Measurements from ENCODE around the gene LRRC18.

LRRC18 gene

DNA sequence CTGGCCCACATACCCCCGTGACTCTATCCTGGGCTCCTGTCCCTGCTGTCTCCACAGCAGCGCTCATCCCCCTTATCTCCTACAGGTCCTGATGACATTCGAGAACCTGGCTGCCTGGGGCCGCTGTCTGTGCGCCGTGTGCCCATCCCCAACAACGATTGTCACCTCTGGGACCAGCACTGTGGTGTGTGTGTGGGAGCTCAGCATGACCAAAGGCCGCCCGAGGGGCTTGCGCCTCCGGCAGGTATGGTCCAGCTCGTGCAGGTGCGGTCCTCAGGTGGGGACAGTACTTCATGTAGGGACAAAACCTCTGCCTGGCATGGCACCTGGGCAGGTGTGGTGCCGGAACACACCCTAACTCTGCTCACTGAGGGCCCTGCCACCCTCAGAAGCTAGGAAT is 30.4 kb upstream of the LRRC18 start:
- WGBS (ENCODE audit: insufficient coverage, insufficient read length) = no CpG with 5 or more reads among the region's 14 CpGs
- no peak overlapping the region for H3K4me3 ChIP-seq (ENCODE audit: low read length)
- no peaks in the 10 kb centered on the region for H3K9me3 ChIP-seq (ENCODE audit: control insufficient read depth, insufficient read depth, low read length)
- H3K4me1 ChIP-seq (ENCODE audit: control insufficient read depth, insufficient read depth, low read length) = no peaks in the 10 kb centered on the region
- H3K36me3 ChIP-seq (ENCODE audit: control insufficient read depth, insufficient read depth, low read length) = no peaks in the 10 kb centered on the region
- DNase-seq (ENCODE audit: low read depth, low spot score) = no peak
- no peak overlapping the region for H3K27ac ChIP-seq (ENCODE audit: low read length)
- H3K27me3 ChIP-seq (ENCODE audit: control insufficient read depth, insufficient read depth, low read length) = no peaks in the 10 kb centered on the region

DNA sequence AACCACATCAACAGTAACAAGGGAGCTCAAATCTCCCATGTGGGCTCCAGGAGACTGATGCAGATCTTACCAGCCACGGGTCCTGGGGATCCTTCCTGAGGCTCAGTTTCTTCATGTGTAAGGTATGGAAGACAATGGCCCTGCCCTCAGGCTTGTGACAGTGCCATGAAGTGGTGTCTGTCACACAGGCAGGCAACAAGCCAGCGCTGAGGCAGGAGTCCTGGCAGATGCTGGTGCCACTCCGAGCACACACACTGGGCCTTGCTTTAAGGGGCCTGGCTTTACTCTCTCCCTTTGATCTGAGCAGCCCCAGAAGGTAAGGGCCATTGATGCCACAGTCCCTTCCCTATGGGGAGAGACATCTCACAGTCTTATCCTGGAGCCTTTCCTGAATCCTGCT is 28.4 kb upstream of the LRRC18 start:
- Histone ChIP-seq H3K4me3 (ENCODE audit: low read length) (no peak overlapping the region), H3K27me3 (ENCODE audit: control insufficient read depth, insufficient read depth, low read length) (no peaks in the 10 kb centered on the region), H3K4me1 (ENCODE audit: control insufficient read depth, insufficient read depth, low read length) (no peaks in the 10 kb centered on the region), H3K36me3 (ENCODE audit: control insufficient read depth, insufficient read depth, low read length) (no peaks in the 10 kb centered on the region), H3K27ac (ENCODE audit: low read length) (no peak overlapping the region), H3K9me3 (ENCODE audit: control insufficient read depth, insufficient read depth, low read length) (no peaks in the 10 kb centered on the region)
- WGBS (ENCODE audit: insufficient coverage, insufficient read length) = no CpG with 5 or more reads among the region's 3 CpGs
- DNase-seq (ENCODE audit: low read depth, low spot score) = no peak

DNA sequence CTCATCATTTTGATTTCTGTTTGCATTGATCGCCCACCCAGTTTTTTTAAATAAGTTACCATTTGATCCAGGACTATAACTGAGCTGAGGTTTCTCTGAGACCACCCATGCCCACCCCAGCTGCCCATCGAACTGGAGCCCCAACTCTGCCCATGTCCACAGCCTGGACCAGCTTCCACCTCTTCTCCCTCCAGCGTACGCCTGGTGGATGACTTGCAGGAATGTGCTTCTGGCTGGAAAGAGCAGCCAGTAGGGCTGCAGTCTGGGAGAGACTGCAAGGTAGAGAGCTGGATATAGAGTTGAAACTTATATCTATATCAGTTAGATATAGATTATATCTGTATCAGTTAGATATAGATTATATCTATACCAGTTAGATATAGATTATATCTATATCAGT is 25.8 kb upstream of the LRRC18 start:
- Histone ChIP-seq H3K4me1 (ENCODE audit: control insufficient read depth, insufficient read depth, low read length) (no peaks in the 10 kb centered on the region), H3K4me3 (ENCODE audit: low read length) (no peak overlapping the region), H3K27ac (ENCODE audit: low read length) (no peak overlapping the region), H3K27me3 (ENCODE audit: control insufficient read depth, insufficient read depth, low read length) (no peaks in the 10 kb centered on the region), H3K36me3 (ENCODE audit: control insufficient read depth, insufficient read depth, low read length) (no peaks in the 10 kb centered on the region), H3K9me3 (ENCODE audit: control insufficient read depth, insufficient read depth, low read length) (no peaks in the 10 kb centered on the region)
- WGBS (ENCODE audit: insufficient coverage, insufficient read length) = no CpG with 5 or more reads among the region's 4 CpGs
- DNase-seq (ENCODE audit: low read depth, low spot score) = no peak

DNA sequence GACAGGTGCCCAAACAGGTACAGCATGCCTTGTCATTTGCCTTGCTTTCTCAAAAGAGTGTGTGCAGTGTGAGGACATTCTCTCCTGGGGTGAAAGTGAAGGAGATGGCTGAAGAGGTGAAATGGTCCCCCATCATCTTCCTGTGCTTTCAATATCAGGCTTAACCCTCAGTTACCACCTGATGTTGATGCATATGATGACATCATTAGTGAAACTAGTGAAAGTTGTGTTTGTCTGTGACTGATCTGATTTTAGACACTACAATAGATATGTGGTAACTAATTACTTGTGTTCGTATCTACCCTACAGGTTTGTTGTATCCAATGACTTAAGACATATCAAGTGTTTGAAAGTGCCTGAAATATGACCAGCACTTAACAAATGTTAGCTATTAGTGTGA is 24.4 kb upstream of the LRRC18 start:
- WGBS (ENCODE audit: insufficient coverage, insufficient read length) = no CpG with 5 or more reads among the region's 1 CpG
- Histone ChIP-seq H3K36me3 (ENCODE audit: control insufficient read depth, insufficient read depth, low read length) (no peaks in the 10 kb centered on the region), H3K4me1 (ENCODE audit: control insufficient read depth, insufficient read depth, low read length) (no peaks in the 10 kb centered on the region), H3K27me3 (ENCODE audit: control insufficient read depth, insufficient read depth, low read length) (no peaks in the 10 kb centered on the region), H3K27ac (ENCODE audit: low read length) (no peak overlapping the region), H3K4me3 (ENCODE audit: low read length) (no peak overlapping the region), H3K9me3 (ENCODE audit: control insufficient read depth, insufficient read depth, low read length) (no peaks in the 10 kb centered on the region)
- DNase-seq (ENCODE audit: low read depth, low spot score) = no peak

DNA sequence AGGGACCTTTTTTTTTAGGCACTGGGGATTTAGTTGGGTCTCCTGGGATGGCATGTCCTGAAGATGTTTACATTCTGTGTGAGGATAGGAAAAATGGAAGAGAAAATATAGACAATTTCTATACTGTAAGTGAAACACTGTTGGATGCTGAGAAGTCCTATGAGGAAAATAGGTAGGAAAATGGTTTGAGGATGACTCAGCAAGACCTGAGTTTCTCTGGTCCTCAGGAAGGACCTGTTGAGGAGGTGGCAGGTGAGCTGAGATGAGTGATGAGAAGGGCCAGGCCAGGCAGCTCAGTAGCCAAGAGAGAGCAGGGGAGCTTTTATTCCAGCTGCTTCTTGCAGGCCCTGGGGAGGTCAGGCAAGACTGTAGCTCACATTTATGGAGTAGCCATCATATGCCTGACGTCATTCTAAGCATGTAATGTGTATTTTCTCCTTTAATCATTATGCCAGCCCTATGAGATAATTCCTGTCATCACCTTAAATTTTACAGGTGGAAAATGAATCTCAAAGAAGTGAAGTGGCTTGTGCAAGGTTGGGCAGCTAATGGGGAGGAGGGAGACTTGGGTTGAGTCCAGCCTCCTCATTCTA is 19.1 kb upstream of the LRRC18 start:
- Histone ChIP-seq H3K27ac (ENCODE audit: low read length) (no peak overlapping the region), H3K36me3 (ENCODE audit: control insufficient read depth, insufficient read depth, low read length) (no peaks in the 10 kb centered on the region), H3K4me3 (ENCODE audit: low read length) (no peak overlapping the region), H3K4me1 (ENCODE audit: control insufficient read depth, insufficient read depth, low read length) (no peaks in the 10 kb centered on the region), H3K9me3 (ENCODE audit: control insufficient read depth, insufficient read depth, low read length) (no peaks in the 10 kb centered on the region), H3K27me3 (ENCODE audit: control insufficient read depth, insufficient read depth, low read length) (no peaks in the 10 kb centered on the region)
- no CpG with 5 or more reads among the region's 1 CpG for whole genome bisulfite sequencing (ENCODE audit: insufficient coverage, insufficient read length)
- DNase-seq (ENCODE audit: low read depth, low spot score) = no peak

DNA sequence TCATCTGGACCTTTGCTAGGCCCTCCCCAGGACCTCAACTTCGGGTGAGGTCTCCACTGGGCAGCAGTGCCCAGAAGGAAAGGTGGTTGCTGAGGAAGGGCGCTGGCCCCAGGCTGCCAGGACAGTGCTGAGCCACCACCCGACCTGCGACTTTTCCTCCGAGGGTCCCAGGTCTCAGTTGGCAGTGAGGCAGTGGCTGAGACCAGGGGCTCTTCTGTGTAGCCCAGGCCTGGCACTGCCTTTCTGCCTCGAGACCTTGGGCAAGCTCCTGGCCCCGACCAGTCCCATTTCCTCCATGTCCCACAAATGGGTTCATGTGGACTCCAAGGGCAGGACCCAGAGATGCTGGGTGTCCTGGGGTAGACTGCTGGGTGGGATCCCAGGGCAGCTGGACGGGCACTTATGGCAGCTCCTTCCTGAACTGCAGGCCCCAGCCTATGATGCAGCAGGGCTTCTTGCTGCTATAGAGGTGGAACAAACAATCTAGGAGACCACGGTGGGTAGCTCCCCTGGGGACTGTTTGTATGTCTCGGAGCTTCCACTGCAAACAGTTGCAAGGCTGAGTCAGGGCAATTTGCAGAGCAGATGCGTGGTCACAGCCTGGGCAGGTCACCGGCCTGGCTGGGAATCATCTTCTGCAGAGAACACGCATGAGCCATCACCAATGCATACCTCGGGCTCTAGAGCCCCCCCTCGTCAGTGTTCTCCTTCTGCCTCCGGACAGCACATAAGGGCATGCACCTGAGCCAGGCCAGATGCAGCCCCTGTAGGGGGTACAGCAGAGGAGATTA is 17.9 kb upstream of the LRRC18 start:
- Histone ChIP-seq H3K27ac (ENCODE audit: low read length) (no peak overlapping the region), H3K36me3 (ENCODE audit: control insufficient read depth, insufficient read depth, low read length) (no peaks in the 10 kb centered on the region), H3K9me3 (ENCODE audit: control insufficient read depth, insufficient read depth, low read length) (no peaks in the 10 kb centered on the region), H3K27me3 (ENCODE audit: control insufficient read depth, insufficient read depth, low read length) (no peaks in the 10 kb centered on the region), H3K4me3 (ENCODE audit: low read length) (no peak overlapping the region), H3K4me1 (ENCODE audit: control insufficient read depth, insufficient read depth, low read length) (no peaks in the 10 kb centered on the region)
- WGBS (ENCODE audit: insufficient coverage, insufficient read length) = no CpG with 5 or more reads among the region's 16 CpGs
- no peak for DNase-seq (ENCODE audit: low read depth, low spot score)

DNA sequence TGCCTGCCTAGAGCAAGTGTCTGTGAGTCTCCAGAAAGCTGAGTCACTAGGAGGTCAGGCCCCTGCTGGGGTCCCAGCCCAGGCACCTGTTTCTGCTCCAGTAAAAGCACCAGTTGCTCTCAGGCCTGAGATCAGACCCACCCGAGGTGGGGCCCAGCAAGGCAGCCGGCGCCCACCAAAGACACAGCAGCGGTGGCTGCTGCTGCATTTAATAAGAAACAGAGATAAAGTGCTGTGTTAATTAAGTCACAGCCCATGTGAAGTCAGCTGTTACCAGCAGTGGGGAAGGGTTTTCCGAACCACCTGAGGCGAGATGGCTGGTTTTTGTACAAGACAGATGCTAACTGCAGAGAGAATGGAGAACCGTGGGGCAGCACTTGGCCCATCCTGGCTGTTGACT is 12.1 kb upstream of the LRRC18 start:
- no peak overlapping the region for H3K4me3 ChIP-seq (ENCODE audit: low read length)
- DNase-seq (ENCODE audit: low read depth, low spot score) = no peak
- no peak overlapping the region for H3K27ac ChIP-seq (ENCODE audit: low read length)
- no CpG with 5 or more reads among the region's 7 CpGs for WGBS (ENCODE audit: insufficient coverage, insufficient read length)
- no peaks in the 10 kb centered on the region for H3K27me3 ChIP-seq (ENCODE audit: control insufficient read depth, insufficient read depth, low read length)
- H3K9me3 ChIP-seq (ENCODE audit: control insufficient read depth, insufficient read depth, low read length) = no peaks in the 10 kb centered on the region
- H3K36me3 ChIP-seq (ENCODE audit: control insufficient read depth, insufficient read depth, low read length) = no peaks in the 10 kb centered on the region
- no peaks in the 10 kb centered on the region for H3K4me1 ChIP-seq (ENCODE audit: control insufficient read depth, insufficient read depth, low read length)

DNA sequence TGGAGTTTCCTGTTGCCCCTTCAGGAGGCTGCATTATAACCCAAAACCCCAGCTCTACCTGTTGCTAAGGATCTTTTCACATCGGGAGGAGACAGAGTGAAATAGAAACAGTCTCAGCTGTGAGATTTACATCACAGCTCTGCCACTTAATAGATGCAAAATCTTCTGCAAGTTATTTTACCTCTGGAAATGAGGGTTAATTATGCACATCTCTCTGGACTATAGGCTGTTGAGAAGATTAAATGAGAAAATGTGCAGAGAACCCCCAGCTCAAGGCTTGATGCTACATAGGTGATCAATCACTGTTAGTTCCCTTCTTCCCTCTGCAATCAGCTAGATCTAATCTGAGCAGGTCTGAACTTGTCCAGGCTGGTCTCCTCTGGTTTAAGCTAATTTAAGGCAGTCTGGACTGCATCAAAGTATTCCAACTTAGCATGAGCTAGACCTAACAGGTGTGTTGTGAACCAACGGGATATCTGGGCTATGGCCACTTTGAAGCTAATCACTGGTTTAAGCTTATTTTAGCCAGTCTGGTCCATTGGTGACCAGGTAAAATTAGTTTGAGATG is 8.9 kb upstream of the LRRC18 start:
- Histone ChIP-seq H3K36me3 (ENCODE audit: control insufficient read depth, insufficient read depth, low read length) (no peaks in the 10 kb centered on the region), H3K4me3 (ENCODE audit: low read length) (no peak overlapping the region), H3K9me3 (ENCODE audit: control insufficient read depth, insufficient read depth, low read length) (no peaks in the 10 kb centered on the region), H3K27ac (ENCODE audit: low read length) (no peak overlapping the region), H3K4me1 (ENCODE audit: control insufficient read depth, insufficient read depth, low read length) (no peaks in the 10 kb centered on the region), H3K27me3 (ENCODE audit: control insufficient read depth, insufficient read depth, low read length) (no peaks in the 10 kb centered on the region)
- no peak for DNase-seq (ENCODE audit: low read depth, low spot score)
- WGBS (ENCODE audit: insufficient coverage, insufficient read length) = no CpG with 5 or more reads among the region's 2 CpGs

DNA sequence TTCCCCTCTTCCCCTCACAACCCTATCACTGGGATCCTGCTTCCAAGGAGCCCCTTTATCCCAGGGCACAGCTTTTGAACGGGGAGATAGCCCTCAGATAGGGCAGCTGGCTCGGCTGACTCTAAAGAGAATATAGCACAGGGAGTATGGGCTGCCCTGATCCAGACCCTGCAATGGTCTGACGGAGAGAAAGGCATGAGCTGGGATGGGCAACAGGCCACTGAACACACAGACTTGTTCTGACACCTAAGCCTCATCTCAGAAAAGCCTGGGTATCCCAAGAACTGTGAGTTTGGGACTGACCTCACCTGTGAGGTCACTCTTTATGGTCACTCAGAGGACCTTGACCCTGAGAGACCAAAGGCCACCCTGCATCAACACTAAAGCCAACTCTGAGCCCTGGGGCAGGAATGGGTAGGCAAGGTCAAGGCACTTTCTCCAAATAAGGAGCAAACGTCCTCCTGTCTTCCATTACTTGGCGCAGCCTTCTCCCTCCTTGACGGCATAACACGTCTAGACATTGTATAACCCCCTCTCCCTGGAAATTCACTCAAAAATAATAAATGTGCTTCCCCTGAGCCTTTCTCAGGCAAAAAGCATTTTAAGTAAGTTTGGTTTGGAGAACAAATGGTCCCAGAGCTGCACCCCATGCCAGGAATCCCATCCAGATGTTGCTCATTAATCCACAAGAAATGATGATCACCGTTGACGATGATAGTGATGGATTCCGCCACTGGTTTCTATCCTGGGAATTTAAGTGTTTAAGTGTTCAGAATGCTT is 8.2 kb upstream of the LRRC18 start:
- Histone ChIP-seq H3K9me3 (ENCODE audit: control insufficient read depth, insufficient read depth, low read length) (no peaks in the 10 kb centered on the region), H3K27ac (ENCODE audit: low read length) (no peak overlapping the region), H3K4me1 (ENCODE audit: control insufficient read depth, insufficient read depth, low read length) (no peaks in the 10 kb centered on the region), H3K36me3 (ENCODE audit: control insufficient read depth, insufficient read depth, low read length) (no peaks in the 10 kb centered on the region), H3K4me3 (ENCODE audit: low read length) (no peak overlapping the region), H3K27me3 (ENCODE audit: control insufficient read depth, insufficient read depth, low read length) (no peaks in the 10 kb centered on the region)
- WGBS (ENCODE audit: insufficient coverage, insufficient read length) = no CpG with 5 or more reads among the region's 10 CpGs
- DNase-seq (ENCODE audit: low read depth, low spot score) = no peak

DNA sequence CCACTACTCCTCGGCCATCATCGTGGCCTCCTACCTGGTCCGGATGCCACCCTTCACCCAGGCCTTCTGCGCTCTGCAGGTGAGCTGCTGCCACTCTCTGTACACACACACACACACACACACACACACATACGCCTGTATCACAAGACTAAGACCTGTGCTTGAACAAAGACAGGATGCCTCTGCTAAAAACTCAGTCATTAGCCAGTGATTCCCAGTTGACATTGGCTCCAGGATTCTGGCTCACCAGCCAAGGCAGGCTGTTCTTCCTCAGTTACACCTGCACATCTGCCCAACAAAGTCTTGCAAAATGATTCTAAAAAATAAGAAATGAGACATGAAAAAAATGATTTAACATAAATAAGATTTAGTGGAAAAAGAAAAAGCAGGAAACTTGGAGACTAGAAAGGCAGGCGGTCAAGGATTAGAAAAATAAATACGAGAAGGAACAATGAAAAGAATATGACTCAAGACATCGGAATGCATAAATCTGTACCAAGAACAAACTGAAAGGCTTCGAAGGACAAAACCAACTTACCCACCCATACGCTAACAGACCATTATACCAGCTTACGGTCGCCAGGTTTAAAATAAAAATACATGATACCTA is 7.4 kb upstream of the LRRC18 start:
- H3K9me3 ChIP-seq (ENCODE audit: control insufficient read depth, insufficient read depth, low read length) = no peaks in the 10 kb centered on the region
- H3K27ac ChIP-seq (ENCODE audit: low read length) = no peak overlapping the region
- DNase-seq (ENCODE audit: low read depth, low spot score) = no peak
- no peaks in the 10 kb centered on the region for H3K27me3 ChIP-seq (ENCODE audit: control insufficient read depth, insufficient read depth, low read length)
- H3K36me3 ChIP-seq (ENCODE audit: control insufficient read depth, insufficient read depth, low read length) = no peaks in the 10 kb centered on the region
- no CpG with 5 or more reads among the region's 12 CpGs for WGBS (ENCODE audit: insufficient coverage, insufficient read length)
- H3K4me3 ChIP-seq (ENCODE audit: low read length) = no peak overlapping the region
- no peaks in the 10 kb centered on the region for H3K4me1 ChIP-seq (ENCODE audit: control insufficient read depth, insufficient read depth, low read length)

Data from iPS DF 6.9 (cell line).